ENCODE measurements around the gene LRRC8D.

Gene LRRC8D

GRCh38 chr1:89941110-89941766, 120.4 kb downstream of the LRRC8D start:
- peak; percentile 11 for DNase-seq (ENCODE audit: low spot score)

- no peak for DNase-seq (ENCODE audit: low spot score)
Observed at GRCh38 chr1:89942014-89942413, 121.2 kb downstream of the LRRC8D start.

- no peak for DNase-seq (ENCODE audit: low spot score)
Observed at GRCh38 chr1:89942825-89943658, 122.2 kb downstream of the LRRC8D start.

- DNase-seq (ENCODE audit: low spot score), result no peak
Observed at GRCh38 chr1:89943846-89944781, 123.3 kb downstream of the LRRC8D start.

GRCh38 chr1:89945852-89946476, 125.1 kb downstream of the LRRC8D start:
- DNase-seq (ENCODE audit: low spot score), result no peak

- no peak for DNase-seq (ENCODE audit: low spot score)
Observed at GRCh38 chr1:89946532-89946931, 125.7 kb downstream of the LRRC8D start.

GRCh38 chr1:89948722-89949345, 128.0 kb downstream of the LRRC8D start:
- no peak for DNase-seq (ENCODE audit: low spot score)

- DNase-seq (ENCODE audit: low spot score), result no peak
Observed at GRCh38 chr1:89949991-89950624, 129.3 kb downstream of the LRRC8D start.

- DNase-seq (ENCODE audit: low spot score), result no peak
Observed at GRCh38 chr1:89950703-89951102, 129.9 kb downstream of the LRRC8D start.

- no peak for DNase-seq (ENCODE audit: low spot score)
Observed at GRCh38 chr1:89951766-89952604, 131.2 kb downstream of the LRRC8D start.

GRCh38 chr1:89952605-89953130, 131.8 kb downstream of the LRRC8D start:
- no peak for DNase-seq (ENCODE audit: low spot score)

- DNase-seq (ENCODE audit: low spot score), result peak; percentile 29
Observed at GRCh38 chr1:89953131-89953626, 132.3 kb downstream of the LRRC8D start.

GRCh38 chr1:89953929-89954328, 133.1 kb downstream of the LRRC8D start:
- no peak for DNase-seq (ENCODE audit: low spot score)

- DNase-seq (ENCODE audit: low spot score), result no peak
Observed at GRCh38 chr1:89954401-89954800, 133.6 kb downstream of the LRRC8D start.

GRCh38 chr1:89955311-89956205, 134.7 kb downstream of the LRRC8D start:
- DNase-seq (ENCODE audit: low spot score), result no peak

GRCh38 chr1:89957107-89957506, 136.3 kb downstream of the LRRC8D start:
- no peak for DNase-seq (ENCODE audit: low spot score)

- no peak for DNase-seq (ENCODE audit: low spot score)
Observed at GRCh38 chr1:89958851-89959654, 138.2 kb downstream of the LRRC8D start.

- no peak for DNase-seq (ENCODE audit: low spot score)
Observed at GRCh38 chr1:89959719-89960118, 138.9 kb downstream of the LRRC8D start.
